Astrocyte of the cerebellum (primary cell): Measurements from ENCODE around the gene ZNF428.
"Not testable (repeated sequence)": the region's sequence is repeated elsewhere in the genome, so short reads cannot be mapped to it uniquely, and the experiment has no call there.

Source experiments
- DNase-seq: peaks from one replicate; pipeline ENCODE4 v3.0.0-alpha.2; 2011; ENCODE audit warnings: low read depth
- H3K4me3 ChIP-seq: 2 replicates; pipeline ENCODE4 v1.5.1; 2011; ENCODE audit warnings: mild to moderate bottlenecking, low read depth, low read length, moderate library complexity
- CTCF ChIP-seq: IDR thresholded peaks from 2 replicates; pipeline ENCODE4 v1.5.1; 2012; ENCODE audit warnings: low read length, low read depth, moderate library complexity, mild to moderate bottlenecking; ENCODE audit errors: missing control alignments
- in situ Hi-C: cut with HindIII; loops from 2 replicates; pipeline ENCODE4 v1.10.0; 2017; ENCODE audit warnings: low sequenced_read_pairs

Gene ZNF428

GRCh38 chr19:43611788-43612187 is 7.6 kb downstream of the ZNF428 start, which contains the start of gene SRRM5:
TSS of gene SRRM5 (plus strand) at chr19:43612088. CDS start at chr19:43612122, 34 bp downstream.
- no peak for DNase-seq
- in situ Hi-C loops, result no loop called here
- H3K4me3 ChIP-seq, result no peak within 1 kb of the TSS
- no peak for TF ChIP-seq CTCF

DNA sequence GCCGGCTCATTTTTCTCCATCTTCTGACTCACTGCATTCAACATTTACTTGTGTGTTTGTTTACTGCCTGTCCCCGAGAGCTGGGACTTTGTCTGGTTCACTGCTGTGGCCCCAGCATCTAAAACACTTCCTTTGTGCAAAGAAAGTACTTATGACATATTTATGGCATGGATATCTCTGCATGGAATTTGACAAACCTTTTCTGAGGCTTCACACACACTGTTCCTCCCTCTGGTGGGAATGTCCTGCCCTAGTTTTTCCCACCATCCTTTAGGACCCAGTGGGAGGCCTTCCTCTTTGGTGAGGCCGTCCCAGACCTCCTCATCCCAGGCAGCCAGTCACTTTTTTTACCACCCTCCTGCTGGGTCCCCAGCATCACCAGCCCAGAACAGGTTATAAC is 8.9 kb downstream of the ZNF428 start:
- no peak overlapping the region for H3K4me3 ChIP-seq
- no peak for TF ChIP-seq CTCF
- in situ Hi-C loops, result no loop called here
- DNase-seq, result peak; percentile 38

DNA sequence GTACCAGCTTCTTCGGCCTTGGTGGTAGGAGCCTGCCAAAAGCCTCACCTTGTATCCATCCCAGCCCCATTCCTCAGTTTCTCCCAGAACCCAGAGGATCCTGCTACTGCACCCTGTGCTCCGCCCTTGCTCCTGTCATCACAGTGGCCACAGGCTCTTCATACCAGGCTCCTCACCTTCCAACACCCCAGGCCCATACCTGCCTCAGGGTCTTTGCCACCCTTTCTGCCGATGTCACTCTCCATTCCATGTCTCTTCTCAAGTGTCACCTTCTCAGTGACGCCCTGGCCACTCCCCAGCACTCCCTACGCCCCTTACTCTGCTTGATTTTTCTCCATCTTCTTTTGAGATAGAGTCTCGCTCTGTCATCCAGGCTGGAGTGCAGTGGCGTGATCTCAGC is 9.6 kb downstream of the ZNF428 start:
- no peak for DNase-seq
- in situ Hi-C loops, result no loop called here
- no peak for TF ChIP-seq CTCF

GRCh38 chr19:43607238-43608205 is 11.9 kb downstream of the ZNF428 start:
- in situ Hi-C loops, result no loop called here
- H3K4me3 ChIP-seq, result no peak overlapping the region
- no peak for DNase-seq
- TF ChIP-seq CTCF, result no peak

More for the DNA sequence above, 9.6 kb downstream of the ZNF428 start:
- no peak overlapping the region for H3K4me3 ChIP-seq

GRCh38 chr19:43606569-43607229 is 12.7 kb downstream of the ZNF428 start:
- in situ Hi-C loops, result no loop called here
- no peak overlapping the region for H3K4me3 ChIP-seq
- no peak for TF ChIP-seq CTCF
- no peak for DNase-seq

GRCh38 chr19:43605875-43606568 is 13.4 kb downstream of the ZNF428 start:
- TF ChIP-seq CTCF, result no peak
- no peak overlapping the region for H3K4me3 ChIP-seq
- DNase-seq, result no peak
- in situ Hi-C loops, result no loop called here

DNA sequence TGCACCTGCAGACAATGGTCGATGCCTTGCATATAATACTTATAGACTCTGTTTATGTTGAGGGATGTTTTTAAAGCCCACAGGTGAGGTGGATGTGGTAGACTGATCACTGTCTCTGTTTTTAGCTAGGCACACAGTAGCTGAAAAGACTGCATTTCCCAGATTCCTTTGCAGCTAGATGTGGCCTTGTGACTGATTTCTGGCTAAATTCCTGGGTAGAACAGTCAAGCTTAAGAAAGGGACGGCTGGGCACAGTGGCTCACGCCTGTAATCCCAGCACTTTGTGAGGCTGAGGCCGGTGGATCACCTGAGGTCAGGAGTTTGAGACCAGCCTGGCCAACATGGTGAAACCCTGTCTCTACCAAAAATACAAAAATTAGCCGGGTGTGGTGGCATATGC is 19.1 kb downstream of the ZNF428 start:
- DNase-seq, H3K4me3 ChIP-seq, in situ Hi-C loops: not testable (repeated sequence)
